Left kidney (tissue), 2 donors: ENCODE data around the gene CCDC102A. TPM values are rescaled to one million over a fixed set of nuclear protein-coding genes. Genes with fewer than 3 reads are reported as not detected.

ENCODE experiments used
- DNase-seq: peaks from one replicate; pipeline ENCODE4 v3.0.0-alpha.2; 2013
- polyA plus RNA-seq: library from polyadenylated mRNA; unstranded; fragments of 120-200 nt; gene quantifications from one replicate; pipeline ENCODE4 v1.2.1, GENCODE V29; 2013; ENCODE audit not compliant: insufficient read length

Gene CCDC102A
- polyA plus RNA-seq, 1 donor: 13.9 TPM

GRCh38 chr16:57479205-57479975 is 57.0 kb downstream of the CCDC102A start:
- peak; percentile 65 for DNase-seq

- DNase-seq: no peak
Observed at GRCh38 chr16:57478396-57479204, 57.8 kb downstream of the CCDC102A start.

- no peak for DNase-seq
Observed at GRCh38 chr16:57477531-57478202, 58.7 kb downstream of the CCDC102A start.

DNA sequence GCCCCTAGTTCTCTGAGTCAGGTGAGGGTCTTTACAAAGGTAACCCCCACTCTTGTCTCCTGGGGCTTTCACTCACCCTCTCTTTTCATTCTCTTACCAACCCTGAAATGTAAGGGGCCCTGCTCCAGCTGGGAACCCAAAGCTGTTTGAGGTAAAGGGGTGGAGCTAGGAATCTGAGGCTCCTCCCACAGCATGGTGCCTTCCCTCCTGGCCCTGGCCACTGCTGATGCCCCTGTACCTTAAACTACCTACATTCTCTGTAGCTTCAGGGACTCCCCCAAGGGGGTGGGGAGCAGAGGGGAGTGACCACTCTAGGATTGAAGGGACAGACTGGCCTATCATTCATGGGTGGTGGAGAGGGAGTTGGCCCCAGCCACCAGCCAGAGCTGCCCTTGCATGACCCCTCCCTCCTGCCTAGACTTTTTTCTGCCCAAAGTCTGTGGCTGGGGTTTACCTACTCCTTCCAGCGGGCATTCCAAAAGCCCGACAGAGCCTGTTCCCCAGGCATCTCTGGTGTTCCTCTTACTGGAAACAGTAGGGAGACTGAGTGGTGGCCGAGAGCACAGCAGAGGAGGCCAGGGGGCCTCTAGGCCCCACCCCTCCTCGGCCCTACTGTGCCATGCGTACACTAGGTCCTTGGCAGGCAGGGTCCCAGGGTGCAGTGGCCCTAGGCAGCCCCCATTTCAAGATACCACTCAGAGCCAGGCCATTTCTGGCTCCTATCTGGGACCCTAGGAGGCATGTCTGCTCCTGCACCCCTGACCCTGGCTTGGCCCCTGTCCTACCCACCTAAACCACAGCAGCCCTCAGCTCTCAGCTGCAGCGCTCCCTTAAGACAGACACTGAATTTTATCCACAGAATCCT is 59.6 kb downstream of the CCDC102A start:
- no peak for DNase-seq

GRCh38 chr16:57475711-57476339 is 60.5 kb downstream of the CCDC102A start:
- DNase-seq: peak; percentile 53

DNA sequence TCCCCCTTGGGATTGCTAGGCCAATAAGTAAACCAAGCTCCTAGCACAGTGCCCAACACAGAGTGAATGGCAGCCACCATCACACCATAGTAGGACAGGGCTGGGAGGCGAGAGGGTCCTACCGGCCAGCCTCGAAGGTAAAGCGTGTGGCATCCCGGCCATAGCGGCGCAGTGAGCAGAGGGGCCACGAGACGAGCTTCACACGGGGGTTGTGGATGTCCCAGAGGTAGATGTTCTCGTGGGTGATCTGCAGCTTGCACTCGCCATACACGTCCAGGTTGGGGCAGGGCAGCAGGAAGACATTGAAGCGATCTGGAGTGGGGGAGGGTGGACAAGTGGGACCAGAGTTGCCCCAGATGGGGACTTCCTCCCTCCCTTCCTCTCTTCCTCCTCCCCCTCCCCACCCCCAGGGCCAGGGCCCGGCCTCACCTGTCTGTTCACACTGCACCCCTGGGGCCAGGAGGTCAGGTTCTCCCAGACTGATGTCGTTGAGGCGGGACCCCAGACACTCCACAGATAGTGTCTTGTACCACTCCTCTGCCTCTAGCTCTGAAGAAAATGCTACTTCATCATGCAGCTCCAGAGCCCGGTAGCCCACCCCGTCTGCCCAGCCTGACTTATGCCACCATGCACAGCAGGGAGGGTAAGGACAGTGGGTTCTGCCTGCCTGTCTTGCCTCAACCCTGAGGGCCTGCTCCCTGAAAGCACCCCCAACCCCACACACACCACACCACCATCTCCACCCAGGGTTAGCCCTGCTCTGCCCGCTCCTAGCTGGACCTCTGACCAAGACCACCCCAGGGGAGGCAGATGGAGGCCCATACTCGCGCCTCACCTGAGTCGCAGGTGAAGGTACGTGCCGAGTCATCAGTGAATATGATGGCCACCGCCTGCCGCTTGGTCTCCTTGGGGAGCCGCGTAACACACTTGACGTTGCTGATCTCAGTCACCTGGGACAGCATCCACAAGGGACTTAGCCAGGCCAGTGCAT is 61.4 kb downstream of the CCDC102A start:
- DNase-seq: no peak

DNA sequence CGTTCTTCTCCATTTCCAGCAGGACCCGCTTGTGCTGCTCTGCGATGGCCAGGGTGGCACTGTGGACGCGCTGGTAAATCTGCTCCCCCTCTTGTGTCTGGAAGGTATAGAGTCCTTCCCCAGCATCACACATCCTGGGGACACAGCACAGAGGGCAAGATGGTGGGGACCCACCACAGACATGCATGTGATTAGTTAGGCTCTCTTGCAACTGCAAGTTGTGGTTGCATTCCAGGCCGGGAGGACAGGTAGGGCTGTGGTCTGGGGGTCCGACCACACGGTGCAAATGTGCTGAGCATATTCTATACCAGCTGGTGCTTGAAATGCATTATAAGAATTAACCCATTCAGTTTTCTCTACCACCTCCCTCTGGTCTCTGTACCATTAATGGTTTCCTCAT is 62.5 kb downstream of the CCDC102A start:
- DNase-seq: no peak

GRCh38 chr16:57473176-57473840 is 63.1 kb downstream of the CCDC102A start:
- DNase-seq: no peak

DNA sequence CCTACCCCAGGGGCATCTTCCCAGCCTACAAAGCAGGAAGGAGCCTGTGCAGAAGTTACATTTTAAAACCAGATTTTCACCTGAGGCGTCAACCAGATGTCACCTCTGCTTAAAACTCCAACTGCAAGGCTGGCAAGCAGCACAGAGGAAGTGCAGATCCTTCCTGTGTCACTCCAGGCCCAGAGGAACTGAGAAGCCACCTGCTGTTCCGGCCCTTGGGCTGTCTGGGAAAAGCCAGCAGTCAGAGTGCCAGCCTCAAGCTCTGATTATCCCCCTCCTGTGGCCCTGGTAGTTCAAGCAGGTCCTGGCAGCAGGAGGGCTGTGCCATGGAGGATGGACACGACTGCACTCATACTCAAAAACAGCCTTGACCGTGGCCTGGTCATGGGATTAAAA is 63.7 kb downstream of the CCDC102A start:
- DNase-seq: no peak

DNA sequence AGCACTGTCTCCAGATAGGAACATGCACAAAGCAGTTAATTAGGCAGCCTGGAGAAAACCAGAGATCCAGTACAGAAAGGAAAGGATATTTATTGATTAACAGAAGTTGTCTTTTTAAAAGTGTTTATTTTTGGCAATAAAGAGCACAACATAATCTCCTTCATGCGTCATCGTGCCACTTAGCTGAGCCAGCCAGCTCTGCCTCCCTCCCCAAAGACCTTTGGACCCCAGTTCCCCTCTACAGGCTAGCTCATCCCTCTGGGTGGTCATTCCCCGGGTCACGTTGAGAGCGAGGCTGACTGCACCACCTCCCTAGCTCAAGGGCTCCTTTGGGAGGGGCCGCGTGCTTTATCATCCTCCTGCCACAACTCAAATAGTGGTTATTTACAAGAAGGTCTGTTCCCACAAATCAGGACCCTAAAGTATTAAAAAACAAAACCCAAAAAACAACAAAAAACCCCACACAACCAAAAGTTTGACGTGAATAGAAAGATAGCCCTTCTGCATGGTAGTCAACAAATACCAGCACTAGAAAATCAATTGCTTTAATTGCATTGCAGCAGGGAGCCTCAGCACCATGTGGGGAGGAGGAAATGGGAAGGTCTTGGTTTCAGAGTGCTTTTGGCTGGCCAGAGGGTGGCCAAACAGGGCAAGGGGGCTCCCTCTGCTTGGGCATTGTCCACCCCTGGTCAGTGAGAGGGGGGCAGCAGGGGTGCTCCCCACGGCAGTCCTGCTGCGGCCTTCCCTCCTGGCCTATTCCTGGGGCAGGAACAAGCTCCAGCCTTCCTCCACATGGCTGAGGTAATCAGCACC is 64.3 kb downstream of the CCDC102A start:
- DNase-seq: no peak

DNA sequence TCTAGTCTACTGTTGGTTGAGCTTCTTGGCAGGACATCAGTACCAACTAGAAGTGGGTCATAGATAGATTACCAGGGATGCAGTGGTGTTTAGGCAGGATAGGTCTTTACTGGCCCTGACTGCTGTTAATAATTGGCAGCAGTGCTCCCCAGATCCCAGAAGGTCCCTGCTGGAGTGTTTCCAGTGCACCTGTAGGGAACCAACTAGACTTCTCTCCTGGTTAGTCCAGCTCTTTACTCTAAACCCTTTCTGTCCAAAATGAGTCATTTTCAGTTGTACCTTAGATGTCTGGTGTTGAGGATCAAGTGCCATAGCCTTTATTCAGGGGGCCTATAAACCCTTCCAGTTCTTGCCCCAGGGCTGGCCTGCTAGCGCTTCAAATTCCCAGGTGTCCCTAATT is 65.2 kb downstream of the CCDC102A start:
- no peak for DNase-seq

DNA sequence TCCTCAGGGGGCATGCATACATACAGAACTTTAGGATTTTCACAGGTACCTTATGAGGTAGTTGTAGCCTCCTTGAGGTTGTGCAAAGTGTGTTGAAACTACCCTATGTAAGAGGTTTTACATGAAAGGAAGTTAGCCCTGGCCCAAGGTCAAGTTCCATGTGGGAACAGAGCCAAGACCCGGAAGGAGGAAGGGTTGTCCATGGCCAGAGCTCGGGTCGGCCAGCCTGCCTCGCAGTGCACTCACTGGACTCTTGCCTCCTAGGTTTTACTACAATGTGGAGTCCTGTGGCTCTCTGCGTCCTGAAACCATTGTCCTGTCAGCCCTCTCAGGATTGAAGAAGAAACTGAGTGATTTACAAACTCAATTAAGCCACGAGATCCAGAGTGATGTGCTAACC is 65.7 kb downstream of the CCDC102A start:
- no peak for DNase-seq

DNA sequence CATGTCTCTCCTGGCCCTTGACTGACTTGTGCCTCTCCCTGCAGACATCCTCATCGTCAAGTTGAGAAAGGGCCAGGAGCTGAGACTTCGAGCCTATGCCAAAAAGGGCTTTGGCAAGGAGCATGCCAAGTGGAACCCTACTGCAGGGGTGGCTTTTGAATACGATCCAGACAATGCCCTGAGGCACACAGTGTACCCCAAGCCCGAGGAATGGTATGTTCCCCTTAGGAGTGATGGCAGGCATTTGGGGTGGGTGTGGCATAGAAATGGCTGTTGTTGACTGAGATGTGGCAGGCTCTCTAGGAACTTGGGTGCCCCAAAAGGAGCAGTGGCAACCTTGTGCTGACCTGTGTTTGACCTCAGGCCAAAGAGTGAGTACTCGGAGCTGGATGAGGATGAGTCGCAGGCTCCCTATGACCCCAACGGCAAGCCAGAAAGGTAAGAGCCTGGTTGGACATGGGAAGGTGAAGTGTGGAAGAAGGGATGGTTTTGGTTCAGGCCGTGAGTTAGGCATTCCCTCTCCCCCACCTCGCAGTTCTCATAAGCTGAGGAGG is 66.4 kb downstream of the CCDC102A start:
- DNase-seq: no peak

- DNase-seq: no peak
Observed at GRCh38 chr16:57469046-57469445, 67.3 kb downstream of the CCDC102A start.

GRCh38 chr16:57468346-57468745 is 68.0 kb downstream of the CCDC102A start:
- DNase-seq: no peak

DNA sequence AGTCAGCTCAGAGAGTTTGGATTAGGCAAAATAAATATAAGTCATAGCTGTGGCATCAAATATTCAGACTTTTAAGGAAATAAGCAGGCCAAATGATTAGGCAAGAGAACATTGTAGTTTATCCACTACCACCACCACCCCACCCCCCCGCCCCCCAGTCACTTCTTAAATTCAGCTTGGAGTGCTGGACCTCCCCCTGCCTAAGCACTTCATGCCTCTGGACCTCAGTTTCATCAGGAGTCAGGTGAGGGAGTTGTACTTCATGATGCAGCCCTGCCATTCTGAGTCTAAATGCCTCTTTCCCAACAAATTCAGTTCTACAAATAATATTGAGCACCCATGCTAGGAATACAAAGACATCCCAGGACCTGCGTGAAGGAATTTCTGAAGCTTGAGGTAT is 71.8 kb downstream of the CCDC102A start:
- no peak for DNase-seq

DNA sequence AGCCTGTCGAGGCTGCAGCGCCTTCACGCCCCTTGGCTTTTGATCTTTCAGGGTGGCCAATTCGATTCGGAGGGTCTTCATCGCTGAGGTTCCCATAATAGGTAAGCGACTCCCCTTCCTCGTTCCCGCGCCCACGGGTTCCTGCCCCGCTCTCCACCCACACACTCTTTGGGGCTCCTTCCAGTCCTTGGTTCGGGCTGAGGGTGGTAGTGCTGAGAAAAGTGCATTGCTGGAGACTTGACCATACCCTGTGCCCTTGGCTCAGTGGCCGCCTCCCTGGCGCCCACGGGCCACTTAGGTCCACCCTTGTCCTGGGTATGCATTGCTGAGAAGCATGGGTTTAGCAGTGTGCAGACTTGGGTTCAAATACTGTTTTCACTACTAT is 73.4 kb downstream of the CCDC102A start:
- DNase-seq: no peak

GRCh38 chr16:57462209-57462977 is 74.0 kb downstream of the CCDC102A start, which contains the start of gene POLR2C:
POLR2C (plus strand) TSS chr16:57462679; CDS start chr16:57462725, 46 bp downstream.
- peak; percentile 87 for DNase-seq
